ENCODE measurements around the gene ZRANB3. TPM values are rescaled to one million over a fixed set of nuclear protein-coding genes. Genes with fewer than 3 reads are reported as not detected.
A peak's percentile ranks its signal among the peaks of the same experiment; 100 is the strongest.

Gene ZRANB3
- total and polyA plus RNA-seq, 2 donors from 2014 or later, result 3.6 to 6.4 TPM

DNA sequence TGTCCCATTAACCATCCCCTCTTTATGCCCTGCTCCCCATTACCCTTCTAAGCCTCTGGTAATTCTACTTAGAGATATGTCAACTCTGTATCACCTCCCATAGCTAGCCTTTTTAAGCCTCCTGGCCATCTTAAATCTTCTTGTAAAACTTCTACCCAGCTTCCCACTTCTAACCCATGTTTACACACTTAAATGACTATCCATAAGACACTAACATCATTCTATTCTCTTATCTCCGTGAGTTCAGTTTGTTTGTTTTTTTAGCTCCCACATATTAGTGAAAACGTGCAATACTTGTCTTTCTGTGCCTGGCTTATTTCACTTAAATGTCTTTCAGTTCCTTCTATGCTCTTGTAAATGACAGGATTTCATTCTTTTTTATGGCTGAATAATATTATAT lies 436.5 kb downstream of the ZRANB3 start:
- DNase-seq, result no peak
- TF ChIP-seq, protein P1, sequence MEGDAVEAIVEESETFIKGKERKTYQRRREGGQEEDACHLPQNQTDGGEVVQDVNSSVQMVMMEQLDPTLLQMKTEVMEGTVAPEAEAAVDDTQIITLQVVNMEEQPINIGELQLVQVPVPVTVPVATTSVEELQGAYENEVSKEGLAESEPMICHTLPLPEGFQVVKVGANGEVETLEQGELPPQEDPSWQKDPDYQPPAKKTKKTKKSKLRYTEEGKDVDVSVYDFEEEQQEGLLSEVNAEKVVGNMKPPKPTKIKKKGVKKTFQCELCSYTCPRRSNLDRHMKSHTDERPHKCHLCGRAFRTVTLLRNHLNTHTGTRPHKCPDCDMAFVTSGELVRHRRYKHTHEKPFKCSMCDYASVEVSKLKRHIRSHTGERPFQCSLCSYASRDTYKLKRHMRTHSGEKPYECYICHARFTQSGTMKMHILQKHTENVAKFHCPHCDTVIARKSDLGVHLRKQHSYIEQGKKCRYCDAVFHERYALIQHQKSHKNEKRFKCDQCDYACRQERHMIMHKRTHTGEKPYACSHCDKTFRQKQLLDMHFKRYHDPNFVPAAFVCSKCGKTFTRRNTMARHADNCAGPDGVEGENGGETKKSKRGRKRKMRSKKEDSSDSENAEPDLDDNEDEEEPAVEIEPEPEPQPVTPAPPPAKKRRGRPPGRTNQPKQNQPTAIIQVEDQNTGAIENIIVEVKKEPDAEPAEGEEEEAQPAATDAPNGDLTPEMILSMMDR (IDR thresholded peaks at IDR 0.05; ENCODE audit: borderline replicate concordance, extremely low read depth, insufficient read depth), result no peak
- intact Hi-C loops (cut with DNase I), result no loop called here
- no peak overlapping the region for H3K9ac ChIP-seq (ENCODE audit: low read length in 3 of 3)
- no peak overlapping the region for H3K27ac ChIP-seq (ENCODE audit: low read depth in 2 of 2, low read length in 2 of 2)
- no peak overlapping the region for H3K4me3 ChIP-seq (ENCODE audit: low read length in 3 of 3)
- H3K36me3 ChIP-seq (ENCODE audit: control insufficient read depth in 2 of 3, insufficient read depth in 3 of 3, low read length in 3 of 3), result peaks cover 0 to 6% (median 4%) of the 10 kb centered on the region in 3 donors
- H3K27me3 ChIP-seq (ENCODE audit: control insufficient read depth, insufficient read depth, low read length), result no peaks in the 10 kb centered on the region
- no peak for FAIRE-seq
- peaks cover 0 to 1% (median 0%) of the 10 kb centered on the region in 3 donors for H3K9me3 ChIP-seq (ENCODE audit: control insufficient read depth in 2 of 3, insufficient read depth in 1 of 3, low read length in 3 of 3)
- H3K4me1 ChIP-seq (ENCODE audit: control insufficient read depth in 2 of 3, insufficient read depth in 2 of 3, low read depth in 1 of 3, low read length in 3 of 3), result peaks cover 0 to 10% (median 2%) of the 10 kb centered on the region in 3 donors

DNA sequence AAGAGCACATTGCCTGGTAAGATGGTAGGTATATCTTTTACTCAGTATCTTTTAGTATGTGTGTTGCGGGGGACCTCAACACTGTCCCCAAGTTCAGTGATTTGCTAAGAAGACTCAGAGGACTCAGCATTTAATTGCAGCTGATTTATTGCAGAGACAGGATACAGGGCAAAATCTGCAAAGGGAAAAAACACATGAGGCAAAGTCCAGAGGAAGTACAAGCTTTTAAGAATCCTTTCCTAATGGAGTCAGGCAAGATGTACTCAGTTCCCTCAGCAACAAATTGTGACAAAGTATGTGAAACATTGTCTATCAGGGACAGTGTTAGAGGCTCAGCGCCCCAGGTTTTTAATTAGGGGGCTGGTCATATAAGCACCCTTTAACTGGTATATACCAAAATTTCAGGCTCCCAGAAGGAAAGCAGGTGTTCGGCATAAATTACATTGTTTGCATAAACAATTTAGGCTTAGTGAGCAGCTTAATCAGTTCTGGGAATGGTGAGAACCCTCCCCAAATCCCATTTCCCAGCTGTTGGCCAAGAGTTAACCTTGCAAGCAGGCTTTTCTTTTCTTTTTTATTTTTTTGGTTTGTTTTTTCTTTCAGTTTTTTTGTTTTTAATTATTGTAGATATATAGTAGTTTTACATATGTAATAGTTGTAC lies 437.2 kb downstream of the ZRANB3 start:
- Histone ChIP-seq H3K9me3 (ENCODE audit: control insufficient read depth in 2 of 3, insufficient read depth in 1 of 3, low read length in 3 of 3) (peaks cover 0 to 3% (median 0%) of the 10 kb centered on the region in 3 donors), H3K36me3 (ENCODE audit: control insufficient read depth in 2 of 3, insufficient read depth in 3 of 3, low read length in 3 of 3) (peaks cover 0 to 6% (median 4%) of the 10 kb centered on the region in 3 donors), H3K4me1 (ENCODE audit: control insufficient read depth in 2 of 3, insufficient read depth in 2 of 3, low read depth in 1 of 3, low read length in 3 of 3) (peaks cover 0 to 10% (median 2%) of the 10 kb centered on the region in 3 donors), H3K4me3 (ENCODE audit: low read length in 3 of 3) (no peak overlapping the region), H3K9ac (ENCODE audit: low read length in 3 of 3) (no peak overlapping the region), H3K27me3 (ENCODE audit: control insufficient read depth, insufficient read depth, low read length) (no peaks in the 10 kb centered on the region), H3K27ac (ENCODE audit: low read depth in 2 of 2, low read length in 2 of 2) (no peak overlapping the region)
- TF ChIP-seq, protein P1 (IDR thresholded peaks at IDR 0.05; ENCODE audit: borderline replicate concordance, extremely low read depth, insufficient read depth), result no peak
- intact Hi-C loops (cut with DNase I), result no loop called here
- FAIRE-seq (no peak), DNase-seq (peak in 2 of 5 donors; percentile 9 to 37)

- TF ChIP-seq, protein P1 (IDR thresholded peaks at IDR 0.05; ENCODE audit: borderline replicate concordance, extremely low read depth, insufficient read depth), result no peak
- FAIRE-seq (no peak), DNase-seq (no peak)
- Histone ChIP-seq H3K4me1 (ENCODE audit: control insufficient read depth in 2 of 3, insufficient read depth in 2 of 3, low read depth in 1 of 3, low read length in 3 of 3) (peaks cover 0 to 10% (median 2%) of the 10 kb centered on the region in 3 donors), H3K9me3 (ENCODE audit: control insufficient read depth in 2 of 3, insufficient read depth in 1 of 3, low read length in 3 of 3) (peaks cover 0 to 3% (median 0%) of the 10 kb centered on the region in 3 donors), H3K9ac (ENCODE audit: low read length in 3 of 3) (no peak overlapping the region), H3K36me3 (ENCODE audit: control insufficient read depth in 2 of 3, insufficient read depth in 3 of 3, low read length in 3 of 3) (peaks cover 0 to 6% (median 4%) of the 10 kb centered on the region in 3 donors), H3K4me3 (ENCODE audit: low read length in 3 of 3) (no peak overlapping the region), H3K27ac (ENCODE audit: low read depth in 2 of 2, low read length in 2 of 2) (no peak overlapping the region), H3K27me3 (ENCODE audit: control insufficient read depth, insufficient read depth, low read length) (no peaks in the 10 kb centered on the region)
- intact Hi-C loops (cut with DNase I), result no loop called here
These were observed 437.8 kb downstream of the ZRANB3 start for GRCh38 chr2:135093193-135093592.
